Inflammatory macrophage treated with lipopolysaccharide for 4 hours (primary cell): ENCODE results near the gene LAIR2.

ENCODE experiments used
- DNase-seq: peaks from one replicate; pipeline ENCODE4 v3.0.0-alpha.2; 2020

The LAIR2 gene, protein sequence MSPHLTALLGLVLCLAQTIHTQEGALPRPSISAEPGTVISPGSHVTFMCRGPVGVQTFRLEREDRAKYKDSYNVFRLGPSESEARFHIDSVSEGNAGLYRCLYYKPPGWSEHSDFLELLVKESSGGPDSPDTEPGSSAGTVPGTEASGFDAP

DNA sequence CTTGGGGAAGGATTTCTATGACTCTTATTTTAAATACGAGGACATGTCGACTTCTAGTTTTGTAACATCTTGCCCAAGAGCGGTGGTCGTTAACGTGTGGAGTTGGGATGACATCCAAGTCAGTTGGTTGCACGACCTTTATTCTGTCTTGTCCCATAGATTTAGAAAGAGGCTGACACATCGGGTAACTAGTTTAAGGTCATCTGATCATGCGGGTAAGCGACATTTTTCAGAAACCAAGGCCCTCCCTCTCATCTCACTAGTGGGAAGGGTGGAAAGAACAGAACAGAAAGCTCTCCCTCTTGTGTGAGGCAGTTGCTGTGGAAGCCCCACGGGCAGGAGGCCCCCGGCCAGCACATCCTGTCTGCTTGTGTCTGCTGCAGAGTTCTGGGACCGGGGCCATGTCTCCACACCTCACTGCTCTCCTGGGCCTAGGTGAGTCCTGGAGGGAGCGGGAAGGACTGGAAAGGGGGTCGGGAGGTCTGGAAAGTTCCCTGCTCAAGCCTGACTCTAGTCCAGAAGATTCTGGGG is at the start of gene LAIR2:
TSS of gene LAIR2 (plus strand) at position 314 of the 531 bp plus-strand sequence. CDS start at position 402, 88 bp downstream.
- no peak for DNase-seq

DNA sequence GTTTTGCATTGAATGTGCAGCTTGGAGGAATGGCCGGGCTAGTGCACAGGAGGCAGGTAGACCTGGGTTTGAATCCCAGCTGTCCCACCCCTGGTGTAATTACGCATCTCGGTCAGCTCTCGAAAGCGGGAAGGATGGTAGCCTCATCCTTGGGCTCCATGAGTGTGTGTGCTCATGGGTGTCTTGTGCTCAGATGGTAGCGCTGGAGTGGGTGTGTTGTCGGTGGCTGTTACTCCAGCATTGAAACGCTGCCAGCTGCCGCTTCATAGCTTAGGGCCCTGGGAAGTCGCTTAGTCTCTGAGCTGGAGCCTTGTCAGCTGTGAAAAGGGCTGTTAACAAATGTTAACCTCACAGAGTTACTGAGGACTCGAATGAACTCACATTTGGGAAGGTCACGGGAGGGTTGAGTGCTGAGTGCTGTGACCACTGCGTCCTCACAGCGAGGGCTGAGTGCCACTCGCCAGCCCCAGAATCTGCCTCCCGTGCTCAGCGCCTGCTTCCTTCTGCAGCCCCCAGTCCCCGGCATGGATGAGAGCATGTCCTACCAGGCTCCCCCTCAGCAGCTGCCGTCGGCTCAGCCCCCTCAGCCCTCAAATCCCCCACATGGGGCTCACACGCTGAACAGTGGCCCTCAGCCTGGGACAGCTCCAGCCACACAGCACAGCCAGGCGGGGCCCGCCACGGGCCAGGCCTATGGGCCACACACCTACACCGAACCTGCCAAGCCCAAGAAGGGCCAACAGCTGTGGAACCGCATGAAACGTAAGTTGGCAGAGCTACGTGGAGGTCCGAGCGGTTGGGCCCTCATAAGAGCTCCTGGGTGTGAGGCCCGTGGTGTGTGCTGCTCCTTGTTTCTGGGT is 48.5 kb upstream of the LAIR2 start:
- DNase-seq = no peak

DNA sequence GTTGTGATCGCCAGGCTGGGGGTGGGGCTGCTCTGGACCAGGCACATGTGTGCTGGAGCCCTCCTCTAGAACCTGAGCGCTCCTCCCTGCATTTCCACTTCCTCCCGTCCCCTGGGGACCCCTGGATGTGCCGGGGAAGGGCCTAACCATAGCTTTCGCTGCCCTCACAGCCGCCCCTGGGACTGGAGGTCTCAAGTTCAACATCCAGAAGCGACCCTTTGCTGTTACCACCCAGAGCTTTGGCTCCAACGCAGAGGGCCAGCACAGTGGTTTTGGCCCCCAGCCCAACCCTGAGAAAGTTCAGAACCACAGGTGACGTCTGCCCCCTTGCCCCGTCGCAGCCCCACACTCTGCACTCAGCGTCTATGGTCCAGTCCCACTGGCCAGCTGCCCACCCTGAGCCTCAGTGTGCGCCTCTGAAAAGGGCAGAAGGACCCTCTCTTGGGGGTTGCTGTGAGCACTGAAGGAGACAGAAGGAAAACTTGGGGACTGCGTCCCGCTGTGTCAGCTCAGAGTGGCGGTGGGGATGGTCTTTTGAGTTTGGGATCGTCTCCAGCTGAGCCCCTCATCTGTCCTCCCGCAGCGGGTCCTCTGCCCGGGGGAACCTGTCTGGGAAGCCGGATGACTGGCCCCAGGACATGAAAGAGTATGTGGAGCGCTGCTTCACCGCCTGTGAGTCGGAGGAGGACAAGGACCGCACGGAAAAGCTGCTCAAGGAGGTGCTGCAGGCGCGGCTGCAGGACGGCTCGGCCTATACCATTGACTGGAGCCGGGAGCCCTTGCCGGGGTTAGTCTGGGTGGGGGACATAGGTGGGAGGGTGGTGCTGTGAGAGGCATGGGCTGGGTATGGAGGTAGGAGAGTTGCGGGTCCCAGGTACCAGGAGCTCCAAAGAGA is 47.6 kb upstream of the LAIR2 start:
- DNase-seq = no peak

DNA sequence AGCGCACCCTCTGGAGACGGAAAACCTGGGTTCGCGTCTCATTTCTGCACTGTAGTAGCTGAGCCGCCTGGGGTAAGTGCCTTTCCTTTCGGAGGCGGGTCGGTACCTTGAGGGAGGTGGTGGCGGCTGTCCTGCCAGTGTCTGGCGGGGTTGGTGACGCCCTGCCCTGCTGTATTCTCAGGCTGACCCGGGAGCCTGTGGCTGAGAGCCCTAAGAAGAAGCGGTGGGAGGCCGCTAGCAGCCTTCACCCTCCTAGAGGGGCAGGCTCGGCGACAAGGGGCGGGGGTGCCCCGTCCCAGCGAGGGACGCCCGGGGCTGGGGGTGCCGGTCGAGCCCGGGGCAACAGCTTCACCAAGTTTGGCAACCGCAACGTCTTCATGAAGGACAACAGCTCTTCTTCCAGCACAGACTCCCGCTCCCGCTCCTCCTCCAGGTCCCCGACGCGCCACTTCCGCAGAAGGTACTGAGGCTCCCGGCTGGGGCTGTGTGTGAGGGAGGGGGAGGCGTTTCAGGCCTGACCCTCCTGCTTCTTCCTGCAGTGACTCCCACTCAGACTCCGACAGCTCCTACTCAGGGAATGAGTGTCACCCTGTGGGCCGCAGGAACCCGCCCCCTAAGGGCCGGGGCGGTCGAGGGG is 46.7 kb upstream of the LAIR2 start:
- DNase-seq = no peak

DNA sequence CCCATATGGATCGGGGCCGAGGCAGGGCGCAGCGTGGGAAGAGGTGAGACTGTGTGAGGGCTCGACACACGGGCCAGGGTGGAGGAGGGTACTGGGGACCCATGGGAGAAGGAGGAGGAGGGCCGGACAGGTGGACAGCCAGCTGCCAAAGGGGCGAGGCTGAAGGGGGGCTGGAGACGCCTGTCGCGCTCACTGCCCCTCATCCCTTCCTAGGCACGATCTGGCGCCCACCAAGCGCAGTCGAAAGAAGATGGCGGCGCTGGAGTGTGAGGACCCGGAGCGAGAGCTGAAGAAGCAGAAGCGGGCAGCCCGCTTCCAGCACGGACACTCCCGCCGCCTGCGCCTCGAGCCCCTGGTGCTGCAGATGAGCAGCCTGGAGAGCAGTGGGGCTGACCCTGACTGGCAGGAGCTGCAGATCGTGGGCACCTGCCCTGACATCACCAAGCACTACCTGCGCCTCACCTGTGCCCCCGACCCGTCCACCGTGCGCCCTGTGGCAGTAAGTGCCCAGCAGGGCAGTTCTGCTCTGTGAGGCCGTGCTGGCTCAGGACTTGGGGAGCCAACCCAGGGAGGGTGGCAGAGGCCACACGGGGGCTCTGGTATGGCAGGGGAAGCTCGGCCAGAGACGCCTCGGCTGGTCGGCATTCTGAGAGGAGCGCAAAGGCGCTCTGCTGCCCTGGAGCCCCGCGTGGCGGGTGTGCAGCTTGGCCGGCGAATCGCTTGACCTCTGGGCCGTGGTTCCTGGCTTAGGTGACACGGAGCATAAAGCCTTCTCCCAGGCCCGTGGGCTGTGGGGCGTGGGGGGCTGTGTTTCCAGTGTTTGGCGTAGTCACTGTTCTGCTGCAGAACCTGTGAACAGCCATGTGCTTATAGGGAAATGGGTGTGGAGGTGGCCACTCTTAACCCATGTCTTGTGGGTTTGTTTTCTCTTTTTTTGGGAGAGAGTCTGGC is 45.9 kb upstream of the LAIR2 start:
- no peak for DNase-seq

DNA sequence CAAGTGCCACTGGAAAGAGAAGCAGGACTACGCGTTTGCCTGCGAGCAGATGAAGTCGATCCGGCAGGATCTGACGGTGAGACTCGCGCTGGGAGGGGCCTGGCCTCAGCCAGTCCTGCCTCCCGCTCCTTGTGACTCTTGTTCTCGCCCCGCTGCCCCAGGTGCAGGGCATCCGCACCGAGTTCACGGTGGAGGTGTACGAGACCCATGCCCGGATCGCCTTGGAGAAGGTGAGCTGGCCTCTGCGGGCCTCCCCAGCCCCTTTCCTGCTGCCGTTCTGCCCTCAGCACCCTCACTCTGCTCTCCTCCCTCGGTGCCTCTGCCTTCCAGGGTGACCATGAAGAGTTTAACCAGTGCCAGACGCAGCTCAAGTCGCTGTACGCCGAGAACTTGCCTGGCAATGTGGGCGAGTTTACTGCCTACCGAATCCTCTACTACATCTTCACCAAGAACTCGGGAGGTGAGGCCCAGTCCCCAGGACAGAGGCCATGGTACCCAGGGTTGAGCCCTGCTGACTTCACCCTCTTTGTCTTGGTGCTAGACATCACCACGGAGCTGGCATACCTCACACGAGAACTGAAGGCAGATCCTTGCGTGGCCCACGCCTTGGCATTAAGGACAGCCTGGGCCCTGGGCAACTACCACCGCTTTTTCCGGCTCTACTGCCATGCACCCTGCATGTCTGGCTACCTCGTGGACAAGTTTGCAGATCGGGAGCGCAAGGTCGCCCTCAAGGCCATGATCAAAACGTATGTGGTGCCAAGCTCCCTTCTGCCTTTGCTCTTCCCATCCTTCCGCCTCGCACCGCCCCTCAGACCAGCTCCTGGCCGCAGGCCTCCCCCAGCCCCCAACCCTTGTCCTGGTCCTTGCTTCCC is 44.6 kb upstream of the LAIR2 start:
- no peak for DNase-seq

DNA sequence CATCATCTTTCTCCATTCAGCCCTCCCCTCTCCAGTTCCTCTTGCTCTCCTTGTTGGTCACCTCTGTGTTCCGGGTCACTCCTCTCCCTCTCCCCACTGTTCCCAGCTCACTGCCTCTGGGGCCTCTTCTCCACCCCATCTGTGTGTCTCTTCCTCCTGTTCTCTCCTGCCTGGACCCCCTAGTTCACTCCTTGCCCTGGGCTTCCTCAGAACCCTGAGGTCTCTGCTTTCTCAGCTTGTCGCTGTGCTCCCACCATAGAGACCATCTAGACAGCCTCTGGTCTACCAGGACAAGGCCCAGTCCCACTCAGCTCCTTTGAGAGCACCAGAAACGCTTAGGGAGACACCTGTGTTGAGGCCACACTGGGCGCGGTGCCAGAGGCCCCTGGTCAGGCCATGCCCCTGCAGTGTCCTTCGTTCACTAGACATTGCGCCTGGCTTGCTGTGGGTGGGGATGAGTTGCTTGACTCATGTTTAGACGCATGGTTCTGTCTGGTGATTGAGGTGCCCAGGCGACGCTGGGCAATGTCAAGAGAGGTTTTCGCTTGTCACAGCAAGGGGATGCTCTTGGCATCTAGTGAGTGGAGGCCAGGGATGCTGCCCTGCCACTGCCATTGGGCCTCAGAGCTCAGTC is 43.9 kb upstream of the LAIR2 start:
- no peak for DNase-seq

DNA sequence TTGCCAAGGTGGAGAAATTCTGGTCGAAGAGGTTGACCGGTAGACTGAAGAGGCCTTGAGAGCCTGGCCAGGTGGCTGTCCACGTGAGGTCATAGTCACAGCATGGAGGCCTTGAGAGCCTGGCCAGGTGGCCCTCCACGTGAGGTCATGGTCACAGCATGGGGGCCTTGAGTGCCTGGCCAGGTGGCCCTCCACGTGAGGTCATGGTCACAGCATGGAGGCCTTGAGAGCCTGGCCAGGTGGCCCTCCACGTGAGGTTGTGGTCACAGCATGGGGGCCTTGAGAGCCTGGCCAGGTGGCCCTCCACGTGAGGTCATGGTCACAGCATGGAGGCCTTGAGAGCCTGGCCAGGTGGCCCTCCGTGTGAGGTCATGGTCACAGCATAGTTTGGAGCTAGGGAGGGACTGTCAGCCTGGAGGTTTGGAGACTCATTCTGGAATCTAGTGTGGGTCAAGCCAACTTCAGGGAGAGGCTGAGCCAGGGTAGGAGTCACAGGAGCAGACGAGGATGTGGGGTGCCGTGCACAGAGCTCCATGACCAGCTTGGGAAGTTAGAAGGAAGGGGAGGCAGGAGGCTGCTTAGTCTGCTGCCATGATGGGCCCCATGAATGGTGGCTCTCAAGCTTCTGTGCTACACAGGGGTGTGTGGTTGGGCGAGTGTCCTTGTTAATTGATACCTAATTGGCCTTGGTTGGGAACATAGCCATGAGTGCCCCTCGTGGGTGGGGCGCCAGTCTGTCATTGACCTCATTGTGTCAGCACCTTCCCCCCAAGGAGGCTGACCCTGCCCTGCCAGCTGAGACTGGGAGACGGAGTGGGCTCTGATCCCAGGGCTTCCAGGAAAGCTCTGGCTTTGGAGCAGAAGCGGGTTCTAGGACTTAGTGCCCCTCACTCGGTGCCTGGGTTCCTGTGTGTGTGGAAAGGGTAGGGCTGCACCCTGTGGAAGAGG is 43.1 kb upstream of the LAIR2 start:
- DNase-seq = no peak

DNA sequence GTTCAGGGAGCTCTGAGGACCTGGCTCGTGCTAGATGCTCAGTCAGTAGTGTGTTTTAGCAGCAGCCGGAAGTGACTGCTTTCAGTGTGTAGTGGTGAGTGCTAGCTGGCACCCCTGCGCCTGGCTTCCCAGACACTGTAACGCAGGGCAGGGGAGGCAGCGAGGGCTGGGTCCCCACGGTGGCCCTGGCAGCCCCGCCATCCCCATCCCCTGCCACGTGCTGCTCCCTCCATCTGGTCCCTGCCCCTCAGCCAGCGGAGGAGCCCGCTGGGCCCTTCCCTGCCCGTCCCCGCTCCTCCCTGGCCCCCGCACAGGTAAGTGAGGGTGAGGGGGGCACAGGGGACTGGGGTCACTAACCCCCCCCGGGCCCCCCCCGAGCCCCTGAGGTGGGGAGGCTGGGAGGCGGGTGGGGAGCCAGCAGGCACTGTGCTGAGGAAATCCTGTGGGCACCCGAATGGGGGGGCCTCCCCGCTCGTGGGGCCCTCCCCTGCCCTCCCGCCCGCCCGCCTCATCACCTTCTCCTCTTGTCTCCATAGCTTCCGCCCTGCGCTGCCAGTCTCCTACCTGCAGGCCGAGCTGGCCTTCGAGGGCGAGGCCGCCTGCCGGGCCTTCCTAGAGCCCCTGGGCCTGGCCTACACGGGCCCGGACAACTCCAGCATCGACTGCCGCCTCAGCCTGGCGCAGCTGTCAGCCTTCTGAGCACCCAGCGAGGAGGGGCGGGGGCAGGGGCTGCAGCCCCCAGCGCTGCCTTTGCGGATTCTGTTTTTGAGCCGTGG is 42.2 kb upstream of the LAIR2 start:
- DNase-seq = no peak

DNA sequence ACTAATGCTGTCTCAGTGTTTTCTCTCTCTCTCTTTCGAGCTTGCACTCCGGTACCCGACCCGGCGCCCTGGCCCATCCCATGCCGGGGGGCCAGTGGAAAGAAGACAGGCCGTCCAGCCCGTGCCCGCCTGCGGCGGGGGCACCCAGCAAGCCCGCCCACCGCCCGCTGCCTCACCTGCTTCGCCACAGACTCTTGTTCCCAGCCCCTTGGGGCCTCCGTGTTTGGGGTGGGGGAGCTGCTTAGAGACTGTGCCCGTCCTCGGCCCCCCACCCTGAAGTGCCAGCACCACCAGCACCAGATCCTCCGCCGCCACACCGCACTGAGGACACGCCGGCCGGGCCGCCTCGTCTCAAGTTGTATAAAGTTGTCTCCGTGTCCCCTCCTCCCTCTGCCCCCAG is 41.4 kb upstream of the LAIR2 start:
- DNase-seq = no peak

DNA sequence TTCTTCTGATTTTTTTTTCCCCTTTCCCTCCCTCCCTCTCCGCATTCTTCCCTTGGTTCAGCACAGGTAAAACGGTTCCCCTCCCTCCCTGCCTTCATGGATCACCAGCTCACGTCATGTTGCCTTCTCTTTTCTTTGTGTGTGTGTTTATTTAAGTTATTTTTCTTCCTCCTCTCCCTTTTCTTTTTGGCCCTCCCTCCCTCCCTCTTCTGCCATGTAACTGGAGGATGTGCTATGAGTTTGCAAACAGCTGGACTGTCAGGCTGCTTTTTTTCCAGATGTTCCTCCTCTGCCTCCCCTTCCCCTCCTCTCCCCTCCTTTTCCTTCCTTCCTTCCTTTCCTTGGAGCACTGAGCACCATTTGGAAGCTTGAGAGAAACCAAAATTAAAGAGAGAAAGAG is 41.0 kb upstream of the LAIR2 start:
- no peak for DNase-seq

DNA sequence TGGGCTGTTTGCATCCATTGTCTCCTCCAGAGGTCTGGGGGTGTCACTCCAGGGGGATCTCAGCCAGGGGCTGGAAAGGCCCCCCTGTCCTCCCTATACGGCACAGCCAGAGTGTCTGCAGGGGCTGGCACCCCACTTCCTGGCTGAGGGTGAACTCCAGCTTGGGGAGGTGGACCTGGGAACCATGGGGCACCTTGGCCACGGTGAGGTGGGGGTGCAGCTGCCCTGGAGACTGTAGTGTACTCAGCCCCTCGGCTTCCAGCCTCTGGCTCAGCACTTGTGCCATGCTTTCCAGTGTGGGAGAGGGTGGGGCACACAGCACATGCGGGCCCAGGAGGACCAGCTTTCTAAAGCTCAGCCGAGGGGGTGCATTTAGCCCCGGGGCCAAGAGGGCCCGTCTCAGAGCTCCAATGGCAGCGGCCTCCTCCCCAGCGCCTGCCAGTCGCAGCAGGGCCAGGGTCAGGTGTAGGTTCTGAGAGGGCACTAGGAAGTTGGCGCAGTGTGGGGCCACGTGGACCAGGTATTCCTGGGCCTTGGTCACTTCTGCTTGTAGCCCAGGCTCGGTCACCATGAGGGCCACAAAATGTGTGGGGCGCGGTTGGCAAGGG is 40.5 kb upstream of the LAIR2 start:
- no peak for DNase-seq

DNA sequence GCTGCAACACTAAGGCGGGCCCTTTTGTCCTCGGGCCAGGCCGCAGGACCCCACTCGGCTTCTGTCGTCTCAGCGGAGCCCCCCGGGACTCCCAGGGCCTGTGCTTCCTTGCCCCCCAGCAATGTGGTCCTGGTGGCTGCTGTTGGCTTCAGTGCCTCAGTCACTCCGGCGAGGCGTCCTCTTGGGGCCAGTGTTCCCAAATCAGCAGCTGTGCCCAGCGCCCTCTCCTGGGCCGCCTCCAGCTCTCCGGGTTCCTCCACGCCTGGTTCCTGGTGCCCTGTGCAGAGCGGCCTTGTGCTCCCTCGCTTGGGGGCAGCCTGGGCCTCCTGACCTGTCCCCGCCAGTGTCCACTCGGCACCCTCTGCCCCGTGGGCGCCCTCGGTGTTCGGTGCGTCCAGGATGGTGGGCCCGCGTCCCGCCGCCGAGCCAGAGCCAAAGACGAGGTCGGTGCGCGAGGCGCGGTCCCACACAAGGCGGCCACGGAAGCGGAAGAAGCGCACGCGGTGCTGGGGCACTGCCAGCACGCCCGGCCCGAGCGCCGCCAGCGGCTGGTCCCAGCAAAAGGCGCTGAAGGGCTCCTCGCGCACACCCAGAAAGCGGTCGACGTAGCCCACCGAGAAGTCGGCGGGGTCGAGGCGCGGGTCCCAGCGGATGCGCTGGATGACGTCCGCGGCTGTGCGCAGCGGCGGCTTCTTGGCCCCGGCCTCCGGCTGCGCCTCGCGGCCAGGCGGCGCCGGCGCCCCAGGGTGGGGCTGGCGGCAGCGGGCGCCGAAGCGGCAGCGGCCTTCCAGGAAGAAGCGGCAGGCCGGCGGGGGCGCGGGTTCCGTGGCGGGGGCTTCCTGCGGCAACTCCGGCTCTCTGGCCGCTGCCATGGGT is 39.7 kb upstream of the LAIR2 start:
- peak; percentile 75 for DNase-seq

DNA sequence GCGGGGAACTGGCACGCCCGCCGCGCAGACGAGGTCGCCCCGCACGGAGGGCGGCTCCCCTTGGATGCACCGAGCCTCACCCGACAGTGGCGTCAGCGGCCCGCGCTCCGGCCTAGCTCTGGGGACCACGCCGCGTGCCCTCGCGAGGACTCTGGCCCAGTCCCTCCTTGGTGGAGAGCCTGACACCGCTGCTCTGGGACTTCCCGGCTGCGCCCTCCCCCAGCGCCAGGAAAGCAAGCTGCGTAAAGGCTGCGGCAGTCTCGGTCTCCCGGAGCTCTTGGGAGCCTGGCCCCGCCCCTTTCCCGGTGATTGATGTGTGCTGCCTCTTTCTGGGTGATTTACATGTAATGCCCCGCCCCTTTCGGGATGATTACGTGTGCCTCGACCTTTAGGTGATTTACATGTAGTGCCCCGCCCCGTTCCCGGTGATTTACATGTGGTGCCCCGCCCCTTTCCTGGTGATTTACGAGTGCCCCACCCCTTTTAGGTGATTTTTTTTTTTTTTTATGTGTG is 39.0 kb upstream of the LAIR2 start, which contains the start of gene LENG9:
TSS of gene LENG9 (minus strand) at position 248 of the 513 bp plus-strand sequence. CDS start 252 bp downstream, outside the sequence.
- DNase-seq = no peak

DNA sequence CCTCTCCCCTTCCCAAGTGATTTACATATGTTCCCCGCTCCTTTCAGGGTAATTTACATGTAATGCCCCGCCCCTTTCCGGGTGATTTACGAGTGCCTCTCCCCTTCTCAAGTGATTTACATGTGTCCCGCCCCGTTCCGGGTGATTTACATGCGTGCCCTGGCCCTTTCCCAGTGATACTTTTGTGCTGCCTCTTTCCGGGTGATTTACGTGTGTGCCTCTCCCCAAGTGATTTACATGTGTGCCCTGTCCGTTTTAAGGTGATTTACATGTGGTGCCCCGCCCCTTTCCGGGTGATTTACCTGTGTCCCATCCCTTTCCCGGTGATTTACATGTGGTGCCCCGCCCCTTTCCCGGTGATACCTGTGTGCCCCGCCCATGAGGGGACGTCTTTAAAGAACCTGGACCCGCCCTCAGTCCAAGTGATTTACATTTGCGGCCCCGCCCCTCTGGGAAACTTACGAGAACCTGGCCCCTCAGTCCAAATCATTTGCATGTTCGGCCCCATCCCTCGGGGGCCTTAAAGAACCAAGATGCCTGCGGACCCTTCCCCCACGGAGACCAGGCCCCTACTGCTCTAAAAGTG is 38.5 kb upstream of the LAIR2 start:
- peak; percentile 100 for DNase-seq
